Measurements from ENCODE around the gene AK9.
A peak's percentile ranks its signal among the peaks of the same experiment; 100 is the strongest.
"Not testable (repeated sequence)": the region's sequence is repeated elsewhere in the genome, so short reads cannot be mapped to it uniquely, and the experiment has no call there.

AK9 gene

GRCh38 chr6:109690737-109691621 lies at the start of gene AK9, which contains the start of gene FIG4:
TSS of gene AK9 (minus strand) at chr6:109691202. CDS start at chr6:109675745, 15,457 bp downstream.
TSS of gene FIG4 (plus strand) at chr6:109691296. CDS start at chr6:109691436, 140 bp downstream.
- peak; percentile 97 for DNase-seq

DNA sequence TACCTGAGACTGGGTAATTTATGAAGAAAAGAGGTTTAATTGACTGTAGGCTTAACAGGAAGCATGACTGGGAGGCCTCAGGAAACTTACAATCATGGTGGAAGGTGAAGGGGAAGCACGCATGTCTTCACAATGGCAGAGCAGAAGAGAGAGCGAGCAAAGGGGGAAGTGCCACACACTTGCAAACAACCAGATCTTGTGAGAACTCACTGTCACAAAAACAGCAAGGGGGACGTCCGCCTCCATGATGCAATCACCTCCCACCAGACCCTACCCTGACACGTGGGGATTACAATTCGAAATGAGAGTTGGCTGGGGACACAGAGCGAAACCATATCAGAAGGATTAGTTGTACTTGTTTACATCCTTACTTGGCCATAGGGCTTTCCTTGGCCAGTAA lies 49.8 kb upstream of the AK9 start:
- DNase-seq, result no peak

GRCh38 chr6:109739686-109740085 lies 48.7 kb upstream of the AK9 start:
- no peak for DNase-seq

- no peak for DNase-seq
These were observed 47.7 kb upstream of the AK9 start for GRCh38 chr6:109738667-109739066.

DNA sequence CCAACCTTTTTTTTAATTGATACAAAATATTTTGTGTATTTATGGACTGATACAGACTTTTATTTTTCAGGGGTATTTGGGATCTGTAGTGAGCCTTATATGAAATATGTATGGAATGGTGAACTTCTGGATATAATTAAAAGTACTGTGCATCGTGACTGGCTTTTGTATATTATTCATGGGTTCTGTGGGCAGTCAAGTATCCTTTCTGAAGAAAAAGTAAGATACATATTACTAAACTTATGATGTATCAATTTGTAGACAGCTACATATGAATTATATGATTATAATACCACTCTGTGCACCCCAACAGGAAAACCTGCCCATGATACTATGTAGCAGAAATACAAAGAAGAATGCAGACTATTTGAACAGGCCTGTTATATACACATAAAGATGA lies 47.3 kb upstream of the AK9 start:
- DNase-seq, result no peak

GRCh38 chr6:109736273-109737025 lies 45.4 kb upstream of the AK9 start:
- DNase-seq, result no peak

- DNase-seq, result not testable (repeated sequence)
These were observed 34.2 kb upstream of the AK9 start for GRCh38 chr6:109725250-109725649.

- no peak for DNase-seq
These were observed 31.7 kb upstream of the AK9 start for GRCh38 chr6:109722564-109723254.

DNA sequence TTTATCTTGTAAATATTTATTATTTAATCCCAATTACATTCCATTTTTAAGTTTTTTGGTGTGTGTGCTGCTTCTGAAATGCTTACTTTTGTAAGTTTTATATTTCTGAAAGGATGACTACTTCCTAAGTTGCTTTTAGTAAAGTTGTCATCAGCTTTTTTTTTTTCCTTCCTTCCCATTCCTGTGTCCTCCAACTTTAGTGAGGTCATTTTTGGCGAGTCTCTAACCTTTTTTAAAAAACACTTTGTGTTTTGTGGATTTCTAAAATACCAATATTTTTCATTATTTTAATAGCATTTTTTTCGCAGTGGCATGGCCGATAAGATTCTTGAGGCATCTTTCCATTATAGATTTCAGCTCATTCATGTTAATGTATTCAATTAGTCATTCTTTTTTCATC lies 31.0 kb upstream of the AK9 start:
- DNase-seq, result no peak

DNA sequence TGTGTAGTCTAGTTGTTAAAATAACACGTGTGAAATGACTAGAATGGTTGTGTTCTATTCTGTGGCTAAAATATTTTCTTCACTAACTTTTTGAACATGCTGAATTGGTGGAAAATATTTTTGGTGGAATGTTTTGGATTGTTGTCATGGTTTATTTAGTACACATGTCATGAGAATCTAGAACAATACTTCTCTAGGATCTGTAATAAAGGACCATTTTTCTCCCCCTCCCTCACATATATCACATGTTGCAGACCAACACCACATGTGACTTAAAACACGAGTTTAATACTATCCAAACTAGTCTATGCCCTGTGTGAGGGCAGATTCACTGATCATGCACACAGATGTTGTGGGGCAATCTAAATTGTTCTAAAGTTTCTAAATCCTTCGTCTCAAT lies 29.3 kb upstream of the AK9 start:
- no peak for DNase-seq

GRCh38 chr6:109718991-109719390 lies 28.0 kb upstream of the AK9 start:
- DNase-seq, result no peak

- peak; percentile 21 for DNase-seq
These were observed 27.0 kb upstream of the AK9 start for GRCh38 chr6:109717971-109718370.

DNA sequence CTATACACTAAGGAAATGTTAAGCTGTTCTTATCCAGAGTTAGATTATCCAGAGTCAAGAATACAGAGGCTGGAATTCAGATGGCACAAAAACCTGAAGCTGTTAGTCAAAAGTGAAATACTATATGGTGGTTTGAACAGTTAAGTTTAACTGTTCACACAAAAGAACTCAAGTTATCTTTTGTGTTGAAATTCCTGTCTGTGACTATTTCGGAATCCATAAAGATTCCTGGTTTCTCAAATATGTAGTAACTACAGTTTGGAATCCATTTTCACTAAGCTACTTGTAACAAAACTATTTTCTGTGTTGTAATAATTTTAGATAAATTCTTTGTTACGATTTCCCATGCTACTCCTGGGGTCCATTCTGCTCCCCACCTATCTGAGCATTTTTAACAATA lies 24.6 kb upstream of the AK9 start:
- no peak for DNase-seq

DNA sequence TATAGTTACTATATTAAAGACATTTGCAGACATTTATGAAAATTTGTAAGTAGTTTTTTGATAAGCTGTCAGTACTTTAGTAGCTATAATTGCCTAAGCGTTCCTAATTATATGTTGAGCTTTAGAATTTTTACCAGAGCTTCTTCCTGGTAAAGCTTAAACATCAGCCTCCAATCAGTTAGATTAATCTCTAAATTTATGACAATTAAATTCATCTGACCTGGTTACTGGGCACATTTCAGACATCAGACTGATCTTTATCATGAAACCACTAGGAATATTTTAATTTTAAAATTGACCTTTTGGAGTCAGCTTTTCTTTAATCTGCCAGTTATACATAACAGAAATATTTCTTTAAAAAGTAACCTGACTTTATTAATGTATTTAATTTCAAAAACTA lies 23.6 kb upstream of the AK9 start:
- no peak for DNase-seq

DNA sequence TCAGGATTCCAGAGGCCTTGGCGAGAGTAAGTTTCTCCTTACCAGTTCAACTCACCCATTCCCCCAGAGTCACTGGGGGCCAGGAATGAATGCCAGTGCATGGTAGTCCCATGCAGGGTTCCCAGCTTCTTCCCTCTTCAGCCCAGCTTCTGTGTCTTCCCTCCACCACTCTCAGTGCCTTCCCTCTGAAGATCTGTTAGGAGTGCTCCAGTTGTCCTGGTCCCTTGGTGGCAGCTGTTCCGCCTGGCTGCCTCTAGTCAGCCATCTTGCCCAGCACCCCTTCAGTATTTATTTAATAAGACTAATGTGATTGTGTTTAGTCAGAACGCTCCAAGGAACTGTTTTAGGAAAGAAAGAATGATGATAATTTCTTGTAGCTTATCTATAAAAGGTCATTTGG lies 23.2 kb upstream of the AK9 start:
- DNase-seq, result no peak

DNA sequence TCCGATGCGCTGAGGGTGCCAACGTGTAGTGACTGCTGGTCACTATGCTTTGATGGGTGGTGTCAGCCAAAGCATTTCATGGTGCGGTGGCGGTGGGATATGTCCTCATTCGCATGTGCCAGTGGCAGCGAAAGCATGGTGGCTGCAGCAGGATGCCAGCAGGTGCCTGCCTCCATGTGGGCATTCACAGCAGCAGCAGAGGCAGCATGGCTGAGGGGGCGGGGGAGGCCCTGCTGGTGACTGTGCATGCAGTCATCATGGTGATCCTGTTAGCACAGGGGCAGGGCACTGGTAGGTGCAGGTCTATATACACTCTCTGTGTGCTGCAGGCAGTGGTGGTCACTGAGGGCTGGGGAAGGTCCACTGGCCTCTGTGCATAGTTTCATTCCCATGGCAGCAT lies 22.1 kb upstream of the AK9 start:
- no peak for DNase-seq

GRCh38 chr6:109708099-109708498 lies 17.1 kb upstream of the AK9 start:
- DNase-seq, result not testable (repeated sequence)

DNA sequence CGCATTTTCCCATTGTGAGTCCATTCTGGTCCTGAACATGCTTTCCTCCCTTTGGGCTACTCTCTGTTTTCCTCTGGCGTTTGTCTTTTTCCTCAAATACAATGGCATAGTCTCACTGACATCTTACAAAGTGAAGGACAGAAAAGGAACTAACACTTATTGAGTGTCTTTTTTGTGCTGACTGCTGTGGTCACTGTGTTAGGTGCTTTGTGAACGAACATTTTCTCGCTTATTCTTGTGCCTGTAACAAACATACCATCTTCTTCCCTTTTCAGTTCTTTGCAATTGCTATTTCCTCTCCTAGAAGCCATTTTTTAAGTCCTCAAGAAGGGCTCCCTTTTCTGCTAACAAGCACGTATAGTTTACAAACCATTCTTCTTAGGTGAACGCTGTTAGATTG lies 15.5 kb upstream of the AK9 start:
- no peak for DNase-seq

- peak; percentile 84 for DNase-seq
These were observed 14.3 kb upstream of the AK9 start for GRCh38 chr6:109705258-109705657.

- DNase-seq, result no peak
These were observed 11.8 kb upstream of the AK9 start for GRCh38 chr6:109702791-109703190.

- no peak for DNase-seq
These were observed 10.8 kb upstream of the AK9 start for GRCh38 chr6:109701774-109702173.

DNA sequence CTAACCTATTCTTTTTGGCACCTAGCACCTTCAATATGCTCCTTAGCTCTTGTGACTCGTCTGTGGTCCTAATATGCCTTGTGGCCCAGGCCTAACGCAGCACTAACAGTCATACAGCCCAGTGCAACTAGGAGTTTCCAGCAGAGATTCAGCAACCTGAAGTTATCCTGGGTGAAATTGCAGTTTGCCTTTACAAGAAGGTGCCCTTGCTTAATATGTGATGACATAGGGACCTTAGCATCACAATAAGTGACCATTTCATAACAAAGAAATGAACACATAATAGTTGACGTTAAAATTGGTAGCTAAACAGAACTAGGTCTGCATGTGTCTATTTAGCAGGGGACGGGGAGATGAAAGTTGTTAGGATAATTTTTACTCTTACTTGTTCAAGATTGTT lies 10.2 kb upstream of the AK9 start:
- no peak for DNase-seq

- DNase-seq, result no peak
These were observed 5.4 kb upstream of the AK9 start for GRCh38 chr6:109696355-109696754.

DNA sequence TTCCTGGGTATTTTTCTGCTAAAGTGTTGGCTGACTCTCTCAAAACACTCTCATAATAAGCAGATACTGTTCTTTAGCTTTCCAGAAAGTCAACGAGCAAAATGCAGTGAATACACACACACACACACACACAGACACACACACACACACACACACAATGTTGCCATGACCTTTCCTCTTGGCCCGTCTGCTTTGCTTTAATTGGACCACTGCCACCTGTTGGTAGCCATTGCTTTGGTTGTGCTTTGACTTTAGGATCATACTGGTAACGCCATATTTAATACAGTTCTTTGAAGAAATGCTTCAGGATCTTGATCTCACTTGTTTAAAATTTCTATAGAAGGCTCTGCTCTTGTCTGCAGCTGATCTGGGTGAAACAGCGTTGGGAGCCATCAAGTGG lies 4.5 kb upstream of the AK9 start:
- peak; percentile 40 for DNase-seq

Measured in NCI-H146 (cell line).